ENCODE results near the gene RPS6KL1. TPM values are rescaled to one million over a fixed set of nuclear protein-coding genes. Genes with fewer than 3 reads are reported as not detected.

RPS6KL1 gene
- total RNA-seq, 1 experiment from 2014 or later = 4.2 TPM

- Histone ChIP-seq H3K36me3 (ENCODE audit: low read depth) (peaks cover 86% of the 10 kb centered on the region), H3K9me2 (ENCODE audit: insufficient read depth) (no peaks in the 10 kb centered on the region), H3K27me3 (ENCODE audit: insufficient read depth, low read depth) (no peaks in the 10 kb centered on the region), H3K4me3 (no peak overlapping the region), H3K27ac (no peak overlapping the region), H4K20me1 (ENCODE audit: insufficient read depth) (peaks cover 13% of the 10 kb centered on the region; the same call in 1 of the 2 replicates), H3K4me2 (no peak overlapping the region), H3F3A (ENCODE audit: insufficient read depth, low read depth) (peaks cover 9% of the 10 kb centered on the region; the same call in 1 of the 2 replicates), H3K79me2 (ENCODE audit: low read depth) (no peaks in the 10 kb centered on the region), H3K4me1 (replicated peaks; ENCODE audit: insufficient read depth) (no peaks in the 10 kb centered on the region), H2AFZ (no peak overlapping the region), H3K9me3 (ENCODE audit: insufficient read depth, low read depth) (no peaks in the 10 kb centered on the region)
- intact Hi-C loops (cut with micrococcal nuclease; ENCODE audit: unreplicated experiment) = no loop called here
- no peak for DNase-seq
- ChIA-PET CTCF (interaction anchor here (0.7 kb wide), 4 partner anchors 60 to 575 kb away, joined by 3 to 5 read pairs (median 4); no protein-coding TSS in a partner anchor), POLR2A (ENCODE audit: unreplicated experiment) (interaction anchor here (0.6 to 0.7 kb wide), 2 partner anchors 45 to 47 kb away, joined by 3 read pairs; no protein-coding TSS in a partner anchor)
- BruUV-seq (replicated peaks) = no TSS peak
- TF ChIP-seq EZH2 (IDR thresholded peaks at IDR 0.05; ENCODE audit: low read depth) (no peak), CTCF (conservative IDR thresholded peaks at IDR 0.05) (no peak)
These were observed 25.0 kb downstream of the RPS6KL1 start for GRCh38 chr14:74898083-74898482.

- TF ChIP-seq CTCF (conservative IDR thresholded peaks at IDR 0.05) = no peak
- TF ChIP-seq EZH2 (IDR thresholded peaks at IDR 0.05; ENCODE audit: low read depth) = no peak
These were observed 25.4 kb downstream of the RPS6KL1 start for GRCh38 chr14:74897642-74898041.

GRCh38 chr14:74896400-74896799 lies 26.7 kb downstream of the RPS6KL1 start:
- Histone ChIP-seq H3K27ac (no peak overlapping the region), H3K9me2 (ENCODE audit: insufficient read depth) (no peaks in the 10 kb centered on the region), H3K27me3 (ENCODE audit: insufficient read depth, low read depth) (no peaks in the 10 kb centered on the region), H3K4me1 (replicated peaks; ENCODE audit: insufficient read depth) (no peaks in the 10 kb centered on the region), H3K4me3 (no peak overlapping the region), H3K9me3 (ENCODE audit: insufficient read depth, low read depth) (no peaks in the 10 kb centered on the region), H3F3A (ENCODE audit: insufficient read depth, low read depth) (peaks cover 11% of the 10 kb centered on the region), H3K79me2 (ENCODE audit: low read depth) (peaks cover 7% of the 10 kb centered on the region; the same call in 1 of the 2 replicates), H3K4me2 (no peak overlapping the region), H2AFZ (no peak overlapping the region), H3K36me3 (ENCODE audit: low read depth) (peaks cover 97% of the 10 kb centered on the region), H4K20me1 (ENCODE audit: insufficient read depth) (peaks cover 22% of the 10 kb centered on the region; the same call in 1 of the 2 replicates)
- CTCF ChIA-PET = interaction anchor here (0.7 to 1.2 kb wide), 2 partner anchors 15 to 35 kb away, joined by 3 to 4 read pairs; no protein-coding TSS in a partner anchor
- intact Hi-C loops (cut with micrococcal nuclease; ENCODE audit: unreplicated experiment) = no loop called here
- BruUV-seq (replicated peaks) = no TSS peak
- POLR2A ChIA-PET (ENCODE audit: unreplicated experiment) = interaction anchor here (0.7 kb wide), 1 partner anchor 58 kb away, joined by 6 read pairs; no protein-coding TSS in a partner anchor
- DNase-seq = no peak
- TF ChIP-seq CTCF (conservative IDR thresholded peaks at IDR 0.05) = no peak
- no peak for TF ChIP-seq EZH2 (IDR thresholded peaks at IDR 0.05; ENCODE audit: low read depth)

More at GRCh38 chr14:74897642-74898041, 25.4 kb downstream of the RPS6KL1 start:
- no peak overlapping the region for H3K4me3 ChIP-seq
- DNase-seq = no peak
- no peaks in the 10 kb centered on the region for H3K27me3 ChIP-seq (ENCODE audit: insufficient read depth, low read depth)
- POLR2A ChIA-PET (ENCODE audit: unreplicated experiment) = interaction anchor here (0.6 to 0.7 kb wide), 2 partner anchors 45 to 47 kb away, joined by 3 read pairs; no protein-coding TSS in a partner anchor
- no peaks in the 10 kb centered on the region for H3K79me2 ChIP-seq (ENCODE audit: low read depth)
- no peaks in the 10 kb centered on the region for H3K9me2 ChIP-seq (ENCODE audit: insufficient read depth)
- H3K4me2 ChIP-seq = no peak overlapping the region
- no TSS peak for BruUV-seq (replicated peaks)
- H3K36me3 ChIP-seq (ENCODE audit: low read depth) = peaks cover 90% of the 10 kb centered on the region
- H3K4me1 ChIP-seq (replicated peaks; ENCODE audit: insufficient read depth) = no peaks in the 10 kb centered on the region
- peaks cover 9% of the 10 kb centered on the region; the same call in 1 of the 2 replicates for H3F3A ChIP-seq (ENCODE audit: insufficient read depth, low read depth)
- H4K20me1 ChIP-seq (ENCODE audit: insufficient read depth) = peaks cover 17% of the 10 kb centered on the region; the same call in 1 of the 2 replicates
- H3K27ac ChIP-seq = no peak overlapping the region
- intact Hi-C loops (cut with micrococcal nuclease; ENCODE audit: unreplicated experiment) = no loop called here
- H2AFZ ChIP-seq = no peak overlapping the region
- CTCF ChIA-PET = interaction anchor here (0.6 to 1.2 kb wide), 6 partner anchors 14 to 575 kb away, joined by 3 to 5 read pairs (median 4); partner anchors contain the start of gene FCF1
- H3K9me3 ChIP-seq (ENCODE audit: insufficient read depth, low read depth) = no peaks in the 10 kb centered on the region

All from PC-9 (cell line).